Tibial nerve (tissue), 4 donors: Measurements from ENCODE around the gene RASAL2. TPM values are rescaled to one million over a fixed set of nuclear protein-coding genes. Genes with fewer than 3 reads are reported as not detected.

Experiments
- DNase-seq, 2 donors: peaks; one replicate each; pipeline ENCODE4 v3.0.0-alpha.2; 2019; ENCODE audit warnings: low spot score in 2 of 2
- H3K27ac ChIP-seq, 4 donors: fragments of 200-600 bp; sonication (generic) in 3 of 4; one replicate each; pipeline ENCODE4 v1.5.1; 2017 to 2019; ENCODE audit warnings: mild to moderate bottlenecking in 1 of 4
- H3K27me3 ChIP-seq, 2 donors: fragments of 200-600 bp; sonication (generic) in 1 of 2; one replicate each; pipeline versions ENCODE4 v1.5.1 to v1.6.0; 2017 to 2019
- H3K36me3 ChIP-seq, 3 donors: fragments of 200-600 bp; sonication (generic); one replicate each; pipeline ENCODE4 v1.5.1; 2018 to 2019
- H3K4me1 ChIP-seq, 4 donors: fragments of 200-600 bp; sonication (generic) in 3 of 4; one replicate each; pipeline ENCODE4 v1.5.1; 2017 to 2019
- H3K4me3 ChIP-seq, 4 donors: fragments of 200-600 bp; sonication (generic) in 3 of 4; one replicate each; pipeline ENCODE4 v1.5.1; 2017 to 2019; ENCODE audit warnings: mild to moderate bottlenecking in 1 of 4, moderate library complexity in 1 of 4
- H3K9me3 ChIP-seq, 4 donors: fragments of 200-600 bp; sonication (generic) in 3 of 4; one replicate each; pipeline ENCODE4 v1.5.1; 2017 to 2019
- EP300 ChIP-seq, 2 donors: sonication (generic); formaldehyde crosslinking; IDR thresholded peaks; one replicate each; pipeline ENCODE4 v1.6.1; 2017; ENCODE audit warnings: antibody characterized with exemption in 2 of 2, mild to moderate bottlenecking in 1 of 2
- POLR2A ChIP-seq, 2 donors: fragments of 450-650 bp; IDR thresholded peaks; one replicate each; pipeline ENCODE4 v1.6.1; 2017; ENCODE audit warnings: antibody characterized with exemption in 2 of 2, mild to moderate bottlenecking in 2 of 2, moderate library complexity in 2 of 2
- WGBS, 2 donors: methylation state at CpG; one replicate each; pipeline ENCODE4 v1.1.5; 2018; 5-methylcytosine and 5-hydroxymethylcytosine counted together
- total RNA-seq, 4 donors: library from RNA; depleted of rRNA; stranded (reverse); fragments of >200 nt; gene quantifications; one replicate each; pipeline ENCODE4 v1.1.0, GENCODE V29; 2016
- TF ChIP-seq, protein P1 (sequence below), 5 experiments: fragments of 200-600 bp in 3 of 5; fragments of 450-650 bp in 2 of 5; sonication (generic) in 3 of 5; IDR thresholded peaks; one replicate each; pipeline ENCODE4 v1.5.1; 2016 to 2019; ENCODE audit warnings: antibody characterized with exemption in 5 of 5, mild to moderate bottlenecking in 3 of 5, moderate library complexity in 2 of 5

RASAL2 gene
- total RNA-seq, 4 donors from 2014 or later, result 40.5 to 44.8 (median 43.0) TPM

DNA sequence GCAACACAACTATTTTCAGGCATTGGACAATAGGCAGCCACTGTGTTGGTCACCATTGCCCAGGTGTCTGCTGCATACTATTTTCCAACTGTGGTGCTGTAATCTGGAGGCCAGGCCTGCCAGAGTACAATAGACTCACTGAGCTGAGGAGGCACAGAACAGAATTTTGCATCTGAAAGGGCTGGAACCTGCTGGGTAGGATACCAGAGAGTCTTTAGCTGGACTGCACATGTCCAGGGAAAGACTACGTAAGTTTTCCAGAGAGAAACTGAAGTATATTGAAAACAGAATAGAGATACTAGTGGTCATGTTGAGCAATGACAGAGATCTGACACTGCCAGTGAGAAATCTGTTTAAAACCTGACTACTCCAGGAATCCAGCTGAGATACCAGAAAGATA is 200.8 kb downstream of the RASAL2 start:
- 72 to 86% methylated on average over 1 of the region's 1 CpG for WGBS, 2 donors
- Histone ChIP-seq H3K9me3 (no peaks in the 10 kb centered on the region), H3K27ac (no peak overlapping the region), H3K4me1 (peaks cover 0 to 2% (median 0%) of the 10 kb centered on the region in 4 donors), H3K4me3 (no peak overlapping the region), H3K27me3 (no peaks in the 10 kb centered on the region), H3K36me3 (no peaks in the 10 kb centered on the region)
- no peak for DNase-seq
- TF ChIP-seq, protein P1, sequence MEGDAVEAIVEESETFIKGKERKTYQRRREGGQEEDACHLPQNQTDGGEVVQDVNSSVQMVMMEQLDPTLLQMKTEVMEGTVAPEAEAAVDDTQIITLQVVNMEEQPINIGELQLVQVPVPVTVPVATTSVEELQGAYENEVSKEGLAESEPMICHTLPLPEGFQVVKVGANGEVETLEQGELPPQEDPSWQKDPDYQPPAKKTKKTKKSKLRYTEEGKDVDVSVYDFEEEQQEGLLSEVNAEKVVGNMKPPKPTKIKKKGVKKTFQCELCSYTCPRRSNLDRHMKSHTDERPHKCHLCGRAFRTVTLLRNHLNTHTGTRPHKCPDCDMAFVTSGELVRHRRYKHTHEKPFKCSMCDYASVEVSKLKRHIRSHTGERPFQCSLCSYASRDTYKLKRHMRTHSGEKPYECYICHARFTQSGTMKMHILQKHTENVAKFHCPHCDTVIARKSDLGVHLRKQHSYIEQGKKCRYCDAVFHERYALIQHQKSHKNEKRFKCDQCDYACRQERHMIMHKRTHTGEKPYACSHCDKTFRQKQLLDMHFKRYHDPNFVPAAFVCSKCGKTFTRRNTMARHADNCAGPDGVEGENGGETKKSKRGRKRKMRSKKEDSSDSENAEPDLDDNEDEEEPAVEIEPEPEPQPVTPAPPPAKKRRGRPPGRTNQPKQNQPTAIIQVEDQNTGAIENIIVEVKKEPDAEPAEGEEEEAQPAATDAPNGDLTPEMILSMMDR (IDR thresholded peaks at IDR 0.05), result no peak
- TF ChIP-seq EP300 (IDR thresholded peaks at IDR 0.05), result no peak
- no peak for TF ChIP-seq POLR2A (IDR thresholded peaks at IDR 0.05)

DNA sequence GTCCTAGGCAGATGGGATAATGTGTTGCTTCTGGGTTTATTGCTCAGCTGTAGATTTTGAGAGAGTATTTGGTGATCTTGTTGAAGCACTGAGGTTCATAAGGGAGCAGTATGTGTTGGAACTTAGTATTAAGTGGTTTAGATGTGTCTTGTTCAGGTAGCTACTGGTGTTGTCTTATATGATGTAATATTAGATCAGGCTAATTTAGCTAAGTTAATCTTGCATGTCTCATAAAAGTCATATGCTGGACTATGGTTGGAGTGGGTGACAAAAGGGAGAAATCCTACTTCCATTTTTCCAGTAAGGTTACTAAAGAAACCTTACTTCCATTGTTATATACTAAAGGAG is 206.4 kb downstream of the RASAL2 start:
- TF ChIP-seq POLR2A (IDR thresholded peaks at IDR 0.05), result no peak
- no peak for TF ChIP-seq EP300 (IDR thresholded peaks at IDR 0.05)
- TF ChIP-seq, protein P1 (IDR thresholded peaks at IDR 0.05), result no peak
- Histone ChIP-seq H3K4me1 (peaks cover 0 to 8% (median 0%) of the 10 kb centered on the region in 4 donors), H3K4me3 (no peak overlapping the region), H3K27me3 (no peaks in the 10 kb centered on the region), H3K36me3 (no peaks in the 10 kb centered on the region), H3K27ac (no peak overlapping the region), H3K9me3 (no peaks in the 10 kb centered on the region)
- no peak for DNase-seq

DNA sequence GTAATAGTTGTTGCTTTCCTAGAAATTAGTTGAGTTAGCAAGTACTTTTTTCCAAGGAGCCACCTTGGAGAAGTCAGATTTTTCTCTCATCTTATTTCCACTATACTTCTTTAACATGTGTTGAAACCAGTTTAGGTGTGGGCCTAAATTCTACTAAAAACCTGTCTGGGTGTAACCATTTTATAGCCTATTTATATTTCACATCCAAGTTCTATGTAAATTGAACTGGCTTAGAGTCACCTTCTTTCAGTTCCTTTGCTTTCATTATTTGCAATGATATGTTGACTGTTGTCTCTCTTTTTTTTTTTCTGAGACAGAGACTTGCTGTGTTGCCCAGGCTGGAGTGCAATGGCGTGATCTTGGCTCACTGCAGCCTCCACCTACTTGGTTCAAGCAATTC is 207.2 kb downstream of the RASAL2 start:
- no peak for TF ChIP-seq EP300 (IDR thresholded peaks at IDR 0.05)
- TF ChIP-seq, protein P1 (IDR thresholded peaks at IDR 0.05), result no peak
- no peak for TF ChIP-seq POLR2A (IDR thresholded peaks at IDR 0.05)
- Histone ChIP-seq H3K4me1 (peaks cover 0 to 8% (median 0%) of the 10 kb centered on the region in 4 donors), H3K4me3 (no peak overlapping the region), H3K27ac (no peak overlapping the region), H3K27me3 (no peaks in the 10 kb centered on the region), H3K9me3 (no peaks in the 10 kb centered on the region), H3K36me3 (no peaks in the 10 kb centered on the region)
- DNase-seq, result no peak
- 80 to 83% methylated on average over 1 of the region's 1 CpG for WGBS, 2 donors

DNA sequence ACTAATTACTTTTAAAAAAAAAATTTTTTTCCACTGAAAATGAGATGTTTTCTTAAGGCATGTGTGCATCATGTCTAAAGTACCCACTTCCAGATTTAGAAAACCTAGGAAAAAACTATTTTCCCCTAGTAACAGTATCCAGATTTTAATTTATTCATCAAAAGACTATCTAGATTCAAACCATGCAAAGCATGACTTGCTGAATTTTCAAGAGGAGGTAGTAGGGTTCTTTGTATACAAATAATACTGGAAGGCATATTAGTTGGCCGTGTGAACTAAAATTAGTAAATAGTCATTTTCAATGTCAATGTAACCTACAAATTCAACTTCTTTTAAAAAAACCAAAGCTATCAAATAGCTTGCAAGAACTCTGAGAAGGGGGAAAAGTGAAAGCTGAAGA is 213.4 kb downstream of the RASAL2 start:
- Histone ChIP-seq H3K9me3 (no peaks in the 10 kb centered on the region), H3K27ac (no peak overlapping the region), H3K4me3 (no peak overlapping the region), H3K27me3 (no peaks in the 10 kb centered on the region), H3K36me3 (no peaks in the 10 kb centered on the region), H3K4me1 (peaks cover 0 to 12% (median 4%) of the 10 kb centered on the region in 4 donors)
- no peak for DNase-seq
- TF ChIP-seq, protein P1 (IDR thresholded peaks at IDR 0.05), result no peak
- TF ChIP-seq POLR2A (IDR thresholded peaks at IDR 0.05) (no peak), EP300 (IDR thresholded peaks at IDR 0.05) (no peak)
- 71 to 86% methylated on average over 1 of the region's 1 CpG for WGBS, 2 donors

DNA sequence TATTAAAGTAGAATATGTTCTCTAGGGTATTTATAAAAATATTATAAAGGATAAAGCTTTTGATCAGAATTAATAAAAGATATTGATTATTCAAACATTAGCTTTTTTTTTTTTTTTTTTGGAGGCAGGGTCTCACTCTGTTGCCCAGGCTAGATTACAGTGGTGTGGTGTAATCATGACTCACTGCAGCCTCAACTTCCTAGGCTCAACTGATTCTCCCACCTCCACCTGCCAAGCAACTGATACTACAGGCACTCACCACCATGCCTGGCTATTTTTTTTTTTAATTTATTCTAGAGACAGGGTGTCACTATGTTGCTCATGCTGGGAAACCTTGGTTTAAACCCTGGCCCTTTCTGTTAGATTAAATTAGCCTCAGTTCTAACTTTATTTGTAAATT is 214.5 kb downstream of the RASAL2 start:
- TF ChIP-seq EP300 (IDR thresholded peaks at IDR 0.05) (no peak), POLR2A (IDR thresholded peaks at IDR 0.05) (no peak)
- TF ChIP-seq, protein P1 (IDR thresholded peaks at IDR 0.05), result no peak
- Histone ChIP-seq H3K27me3 (no peaks in the 10 kb centered on the region), H3K9me3 (no peaks in the 10 kb centered on the region), H3K4me3 (no peak overlapping the region), H3K4me1 (peaks cover 0 to 12% (median 4%) of the 10 kb centered on the region in 4 donors), H3K36me3 (no peaks in the 10 kb centered on the region), H3K27ac (no peak overlapping the region)
- DNase-seq, result no peak
